ENCODE measurements around the gene SDC3.

DNA sequence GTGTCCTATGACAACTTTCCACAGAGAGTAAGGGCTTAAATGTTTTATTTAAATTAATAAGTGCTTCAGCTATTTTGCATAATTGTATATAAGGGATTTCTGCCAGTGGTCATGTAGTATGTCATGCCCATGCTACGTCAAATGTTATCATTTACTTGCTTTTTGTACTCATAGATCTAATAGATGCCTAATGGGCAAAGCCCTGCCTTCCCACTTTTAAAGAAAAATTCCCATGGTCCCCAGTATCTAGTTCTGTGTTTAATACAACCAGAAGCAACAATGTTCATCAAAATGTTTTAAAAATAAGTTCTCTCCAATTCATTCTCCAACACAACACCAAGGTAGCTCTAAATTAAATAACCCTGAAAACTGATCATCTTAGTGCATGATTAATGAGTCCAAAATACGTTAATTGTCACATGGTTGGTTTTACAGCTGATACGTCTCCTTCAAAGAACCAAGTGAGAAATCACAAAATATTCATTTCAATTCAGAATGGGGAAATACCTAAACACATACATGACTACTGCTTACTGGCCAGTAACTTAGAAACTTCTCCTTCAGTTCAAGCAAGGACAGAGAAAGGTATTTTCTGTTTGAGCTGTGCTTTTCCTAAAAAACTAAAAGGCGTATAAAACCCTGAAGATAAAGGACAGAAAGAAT is 49.1 kb upstream of the SDC3 start:
- TF ChIP-seq, protein P1, sequence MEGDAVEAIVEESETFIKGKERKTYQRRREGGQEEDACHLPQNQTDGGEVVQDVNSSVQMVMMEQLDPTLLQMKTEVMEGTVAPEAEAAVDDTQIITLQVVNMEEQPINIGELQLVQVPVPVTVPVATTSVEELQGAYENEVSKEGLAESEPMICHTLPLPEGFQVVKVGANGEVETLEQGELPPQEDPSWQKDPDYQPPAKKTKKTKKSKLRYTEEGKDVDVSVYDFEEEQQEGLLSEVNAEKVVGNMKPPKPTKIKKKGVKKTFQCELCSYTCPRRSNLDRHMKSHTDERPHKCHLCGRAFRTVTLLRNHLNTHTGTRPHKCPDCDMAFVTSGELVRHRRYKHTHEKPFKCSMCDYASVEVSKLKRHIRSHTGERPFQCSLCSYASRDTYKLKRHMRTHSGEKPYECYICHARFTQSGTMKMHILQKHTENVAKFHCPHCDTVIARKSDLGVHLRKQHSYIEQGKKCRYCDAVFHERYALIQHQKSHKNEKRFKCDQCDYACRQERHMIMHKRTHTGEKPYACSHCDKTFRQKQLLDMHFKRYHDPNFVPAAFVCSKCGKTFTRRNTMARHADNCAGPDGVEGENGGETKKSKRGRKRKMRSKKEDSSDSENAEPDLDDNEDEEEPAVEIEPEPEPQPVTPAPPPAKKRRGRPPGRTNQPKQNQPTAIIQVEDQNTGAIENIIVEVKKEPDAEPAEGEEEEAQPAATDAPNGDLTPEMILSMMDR (IDR thresholded peaks at IDR 0.05): no peak
- TF ChIP-seq POLR2AphosphoS5 (IDR thresholded peaks at IDR 0.05): no peak
- TF ChIP-seq POLR2A (IDR thresholded peaks at IDR 0.05; ENCODE audit: low read depth): no peak

Measured in esophagus muscularis mucosa (tissue), 3 donors.